ENCODE results near the gene NT5C1A. TPM values are rescaled to one million over a fixed set of nuclear protein-coding genes. Genes with fewer than 3 reads are reported as not detected.

Gene NT5C1A
- total and polyA plus RNA-seq, 12 donors = 0.17 to 7.8 (median 0.97) TPM; not detected in 1

DNA sequence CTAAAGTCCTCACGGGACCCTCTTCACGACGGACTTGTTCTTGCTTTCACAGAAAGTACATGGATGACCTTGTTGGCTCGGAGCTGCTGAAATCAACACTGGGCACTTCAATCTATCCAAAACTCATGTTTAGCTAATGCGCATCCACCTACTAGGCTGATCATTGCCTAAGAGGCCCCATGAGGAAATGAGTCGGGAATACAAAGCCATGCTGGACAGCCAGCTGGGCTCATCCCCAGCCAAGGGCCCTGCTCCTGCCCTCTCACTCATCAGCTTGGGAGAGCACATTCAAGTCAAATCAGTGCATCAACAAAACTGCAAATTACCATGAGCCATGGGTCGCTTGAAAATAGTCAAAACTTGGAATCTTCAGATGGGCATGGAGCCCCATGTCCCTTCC lies 17.6 kb downstream of the NT5C1A start:
- 67 to 78% (median 73%) methylated on average over 6 to 7 of the region's 7 CpGs for WGBS, 4 donors
- no peak for TF ChIP-seq POLR2A (IDR thresholded peaks at IDR 0.05)
- TF ChIP-seq CTCF (IDR thresholded peaks at IDR 0.05) = no peak
- Histone ChIP-seq H3K27ac (peak overlapping the region in 1 of 5 donors; percentile 41), H3K4me1 (replicated peaks in 1 of 2) (peaks cover 0 to 12% of the 10 kb centered on the region in 2 donors), H3K4me3 (no peak overlapping the region), H3K9me3 (replicated peaks in 1 of 3) (no peaks in the 10 kb centered on the region), H3K36me3 (replicated peaks in 1 of 2) (no peaks in the 10 kb centered on the region), H3K27me3 (no peaks in the 10 kb centered on the region)
- intact Hi-C loops (cut with DNase I) = loop anchor here in 1 of 2 donors (5.0 kb wide), 1 partner anchor 47 kb away; no protein-coding TSS in a partner anchor
- DNase-seq = no peak

DNA sequence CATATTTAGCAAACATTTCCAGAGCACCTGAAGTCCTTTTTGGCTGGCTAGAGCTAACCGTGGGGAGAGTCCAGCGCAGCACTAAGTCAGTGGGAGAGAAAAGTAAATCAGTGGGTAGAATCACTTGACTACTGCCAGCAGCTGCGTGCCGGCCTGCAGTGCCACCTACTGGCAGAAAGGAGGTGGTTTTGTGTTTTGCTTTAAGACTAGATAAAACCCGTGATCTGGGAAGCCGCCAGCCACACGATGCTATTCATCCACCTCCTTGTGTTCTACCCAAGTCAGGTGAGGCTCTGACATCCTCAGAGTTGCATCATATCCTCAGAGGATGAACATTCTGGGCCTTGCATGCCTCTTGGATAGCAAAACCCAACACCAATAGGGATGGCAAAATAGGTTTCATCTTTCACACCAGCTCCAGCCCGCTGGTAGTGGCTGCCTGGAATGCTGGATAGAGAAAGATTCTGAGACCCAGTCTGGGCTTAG lies 18.3 kb downstream of the NT5C1A start:
- peaks cover 0 to 14% of the 10 kb centered on the region in 2 donors for H3K4me1 ChIP-seq (replicated peaks in 1 of 2)
- H3K36me3 ChIP-seq (replicated peaks in 1 of 2) = no peaks in the 10 kb centered on the region
- intact Hi-C loops (cut with DNase I) = loop anchor here in 1 of 2 donors (5.0 kb wide), 1 partner anchor 46 kb away; no protein-coding TSS in a partner anchor
- no peaks in the 10 kb centered on the region for H3K27me3 ChIP-seq
- peak; percentile 82 to 94 (median 90) for TF ChIP-seq CTCF (IDR thresholded peaks at IDR 0.05)
- no peak for TF ChIP-seq POLR2A (IDR thresholded peaks at IDR 0.05)
- H3K4me3 ChIP-seq = no peak overlapping the region
- peak; percentile 77 to 96 (median 87) for DNase-seq
- H3K9me3 ChIP-seq (replicated peaks in 1 of 3) = no peaks in the 10 kb centered on the region
- 6 to 13% (median 8%) methylated on average over 7 to 8 of the region's 8 CpGs for WGBS, 4 donors
- H3K27ac ChIP-seq = peak overlapping the region in 2 of 5 donors; percentile 41 to 87

DNA sequence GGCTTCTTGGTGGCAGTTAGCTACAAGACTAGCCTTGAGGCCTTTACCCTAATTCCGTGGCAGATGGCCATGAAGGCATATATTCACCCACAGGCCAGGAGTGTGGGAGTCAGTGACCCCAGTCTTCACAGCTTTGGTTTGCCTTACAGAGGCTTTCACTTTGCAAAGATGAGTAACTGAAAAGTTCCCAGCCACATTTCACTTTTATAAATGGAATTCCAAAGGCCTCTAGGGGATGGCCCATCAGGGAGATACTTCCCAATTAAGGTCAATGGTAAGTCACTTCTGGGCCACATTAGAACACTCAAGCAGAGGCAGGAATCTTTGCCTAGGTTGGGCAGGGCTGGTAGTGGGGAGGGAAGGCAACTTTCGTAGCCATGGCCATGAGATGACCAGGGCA lies 19.4 kb downstream of the NT5C1A start:
- intact Hi-C loops (cut with DNase I) = loop anchor here in 1 of 2 donors (5.0 kb wide), 1 partner anchor 45 kb away; no protein-coding TSS in a partner anchor
- H3K27ac ChIP-seq = peak overlapping the region in 2 of 5 donors; percentile 41 to 87

GRCh38 chr1:39652105-39652504 lies 19.8 kb downstream of the NT5C1A start:
- intact Hi-C loops (cut with DNase I) = loop anchor here in 1 of 2 donors (5.0 kb wide), 1 partner anchor 45 kb away; no protein-coding TSS in a partner anchor
- peaks cover 0 to 26% of the 10 kb centered on the region in 2 donors for H3K4me1 ChIP-seq (replicated peaks in 1 of 2)
- H3K9me3 ChIP-seq (replicated peaks in 1 of 3) = no peaks in the 10 kb centered on the region
- no peaks in the 10 kb centered on the region for H3K36me3 ChIP-seq (replicated peaks in 1 of 2)
- no peak overlapping the region for H3K4me3 ChIP-seq
- no peaks in the 10 kb centered on the region for H3K27me3 ChIP-seq
- H3K27ac ChIP-seq = peak overlapping the region in 2 of 5 donors; percentile 41 to 87
- DNase-seq = peak in 3 of 7 donors; percentile 37 to 72 (median 51)
- WGBS, 4 donors = 75 to 88% (median 78%) methylated on average over 6 of the region's 6 CpGs
- TF ChIP-seq POLR2A (IDR thresholded peaks at IDR 0.05) (no peak), CTCF (IDR thresholded peaks at IDR 0.05) (no peak)

More for the DNA sequence above, 19.4 kb downstream of the NT5C1A start:
- peaks cover 0 to 22% of the 10 kb centered on the region in 2 donors for H3K4me1 ChIP-seq (replicated peaks in 1 of 2)
- 67 to 87% (median 76%) methylated on average over 1 to 2 of the region's 2 CpGs for WGBS, 4 donors
- TF ChIP-seq POLR2A (IDR thresholded peaks at IDR 0.05) = no peak
- no peak for TF ChIP-seq CTCF (IDR thresholded peaks at IDR 0.05)
- H3K9me3 ChIP-seq (replicated peaks in 1 of 3) = no peaks in the 10 kb centered on the region
- no peaks in the 10 kb centered on the region for H3K36me3 ChIP-seq (replicated peaks in 1 of 2)
- DNase-seq = peak in 1 of 7 donors; percentile 21
- H3K27me3 ChIP-seq = no peaks in the 10 kb centered on the region
- H3K4me3 ChIP-seq = no peak overlapping the region
